K562 (cell line): ENCODE measurements around the gene CPNE1.

Experiments
- CBFB ChIP-seq: sonication (generic); formaldehyde crosslinking; IDR thresholded peaks from 2 replicates; pipeline ENCODE4 v1.4.0; 2020; ENCODE audit warnings: mild to moderate bottlenecking, missing genetic modification reagents
- CCAR2 ChIP-seq: fragments of 200-400 bp; formaldehyde crosslinking; IDR thresholded peaks from 2 replicates; pipeline ENCODE4 v1.6.1; 2017; ENCODE audit warnings: mild to moderate bottlenecking, low read depth, low read length
- HDAC3 ChIP-seq: fragments of 450-650 bp; IDR thresholded peaks from 2 replicates; pipeline ENCODE4 v1.6.1; 2018; ENCODE audit warnings: borderline replicate concordance, mild to moderate bottlenecking, moderate library complexity; ENCODE audit not compliant: partially characterized antibody
- HNRNPUL1 ChIP-seq: fragments of 200-400 bp; formaldehyde crosslinking; IDR thresholded peaks from 2 replicates; pipeline ENCODE4 v1.6.1; 2017; ENCODE audit warnings: low read length
- MYBL2 ChIP-seq, 2 experiments: fragments of 450-650 bp in 1 of 2; sonication (generic) in 1 of 2; formaldehyde crosslinking in 1 of 2; IDR thresholded peaks; 2 replicates each; pipeline versions ENCODE4 v1.6.1 to v1.8.1; 2017 to 2022; ENCODE audit warnings: borderline replicate concordance in 1 of 2, inconsistent platforms in 1 of 2, low read depth in 1 of 2, mild to moderate bottlenecking in 1 of 2, missing genetic modification reagents in 1 of 2, moderate library complexity in 1 of 2
- NFATC3 ChIP-seq: fragments of 450-650 bp; IDR thresholded peaks from 2 replicates; pipeline ENCODE4 v1.6.1; 2017; ENCODE audit warnings: mild to moderate bottlenecking
- POLR2A ChIP-seq: fragments of 450-650 bp; conservative IDR thresholded peaks from 2 replicates; pipeline ENCODE4 v1.6.1; 2016
- ZBTB17 ChIP-seq: fragments of 450-650 bp; formaldehyde crosslinking; IDR thresholded peaks from 2 replicates; pipeline ENCODE4 v1.4.0; 2020; ENCODE audit warnings: mild to moderate bottlenecking
- ZBTB7A ChIP-seq: IDR thresholded peaks from 2 replicates; pipeline ENCODE4 v1.6.1; 2011; ENCODE audit warnings: low read depth, mild to moderate bottlenecking, low read length, moderate library complexity, borderline replicate concordance; ENCODE audit not compliant: control insufficient read depth
- ZNF77 ChIP-seq: fragments of 250-450 bp; sonication (Bioruptor Pico); IDR thresholded peaks from 2 replicates; pipeline ENCODE4 v1.5.0; 2020
- TF ChIP-seq, protein P1 (sequence below), 3 experiments: IDR thresholded peaks in 2 of 3; conservative IDR thresholded peaks in 1 of 3; 2 replicates each; pipeline ENCODE4 v1.5.1; 2011 to 2012; ENCODE audit warnings: low read length in 3 of 3, mild to moderate bottlenecking in 3 of 3, control low read depth in 2 of 3, improper control_type of control experiment in 1 of 3, inconsistent platforms in 1 of 3, low read depth in 1 of 3, mixed read lengths in 1 of 3, moderate library complexity in 1 of 3; ENCODE audit not compliant: insufficient read depth in 2 of 3

DNA sequence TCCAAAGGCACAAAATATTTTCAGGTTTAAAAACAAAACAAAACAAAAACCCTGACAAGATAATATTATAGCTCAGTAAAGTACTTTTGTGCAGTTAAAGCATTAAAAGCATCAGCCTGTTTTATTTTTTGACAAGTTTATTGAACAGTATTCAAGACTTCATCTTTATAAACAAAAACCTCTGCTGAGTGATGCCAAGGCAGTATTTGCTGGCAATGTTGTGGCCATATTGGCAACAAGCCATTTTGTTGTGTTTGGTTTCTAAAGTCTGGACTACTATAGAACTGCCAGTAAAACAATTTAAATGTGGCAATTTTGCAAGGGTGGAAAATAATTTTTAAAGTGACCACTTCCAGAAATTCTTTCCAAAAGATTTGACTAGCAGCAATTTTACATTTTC, 15.9 kb downstream of the CPNE1 start:
- TF ChIP-seq MYBL2 (IDR thresholded peaks at IDR 0.05; ENCODE audit: low read depth) = no peak
- TF ChIP-seq MYBL2 (CRISPR knock-in tag; IDR thresholded peaks at IDR 0.05; ENCODE audit: borderline replicate concordance) = no peak
- no peak for TF ChIP-seq HDAC3
- no peak for TF ChIP-seq ZNF77 (CRISPR knock-in tag)
- no peak for TF ChIP-seq ZBTB7A
- TF ChIP-seq, protein P1, sequence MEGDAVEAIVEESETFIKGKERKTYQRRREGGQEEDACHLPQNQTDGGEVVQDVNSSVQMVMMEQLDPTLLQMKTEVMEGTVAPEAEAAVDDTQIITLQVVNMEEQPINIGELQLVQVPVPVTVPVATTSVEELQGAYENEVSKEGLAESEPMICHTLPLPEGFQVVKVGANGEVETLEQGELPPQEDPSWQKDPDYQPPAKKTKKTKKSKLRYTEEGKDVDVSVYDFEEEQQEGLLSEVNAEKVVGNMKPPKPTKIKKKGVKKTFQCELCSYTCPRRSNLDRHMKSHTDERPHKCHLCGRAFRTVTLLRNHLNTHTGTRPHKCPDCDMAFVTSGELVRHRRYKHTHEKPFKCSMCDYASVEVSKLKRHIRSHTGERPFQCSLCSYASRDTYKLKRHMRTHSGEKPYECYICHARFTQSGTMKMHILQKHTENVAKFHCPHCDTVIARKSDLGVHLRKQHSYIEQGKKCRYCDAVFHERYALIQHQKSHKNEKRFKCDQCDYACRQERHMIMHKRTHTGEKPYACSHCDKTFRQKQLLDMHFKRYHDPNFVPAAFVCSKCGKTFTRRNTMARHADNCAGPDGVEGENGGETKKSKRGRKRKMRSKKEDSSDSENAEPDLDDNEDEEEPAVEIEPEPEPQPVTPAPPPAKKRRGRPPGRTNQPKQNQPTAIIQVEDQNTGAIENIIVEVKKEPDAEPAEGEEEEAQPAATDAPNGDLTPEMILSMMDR (IDR thresholded peaks at IDR 0.05 in 2 of 3, conservative IDR thresholded peaks at IDR 0.05 in 1 of 3; ENCODE audit: insufficient read depth in 2 of 3, low read depth in 1 of 3, low read length in 3 of 3) = no peak
- TF ChIP-seq CBFB (CRISPR knock-in tag) = no peak
- no peak for TF ChIP-seq NFATC3
- TF ChIP-seq HNRNPUL1 = no peak
- no peak for TF ChIP-seq POLR2A
- no peak for TF ChIP-seq ZBTB17 (CRISPR knock-in tag)
- no peak for TF ChIP-seq CCAR2
